Tibial nerve (tissue), 4 donors: ENCODE data around the gene GPATCH11. TPM values are rescaled to one million over a fixed set of nuclear protein-coding genes. Genes with fewer than 3 reads are reported as not detected.

ENCODE experiments used
- DNase-seq, 2 donors: peaks; one replicate each; pipeline ENCODE4 v3.0.0-alpha.2; 2019; ENCODE audit warnings: low spot score in 2 of 2
- H3K27ac ChIP-seq, 4 donors: fragments of 200-600 bp; sonication (generic) in 3 of 4; one replicate each; pipeline ENCODE4 v1.5.1; 2017 to 2019; ENCODE audit warnings: mild to moderate bottlenecking in 1 of 4
- H3K27me3 ChIP-seq, 2 donors: fragments of 200-600 bp; sonication (generic) in 1 of 2; one replicate each; pipeline versions ENCODE4 v1.5.1 to v1.6.0; 2017 to 2019
- H3K36me3 ChIP-seq, 3 donors: fragments of 200-600 bp; sonication (generic); one replicate each; pipeline ENCODE4 v1.5.1; 2018 to 2019
- H3K4me1 ChIP-seq, 4 donors: fragments of 200-600 bp; sonication (generic) in 3 of 4; one replicate each; pipeline ENCODE4 v1.5.1; 2017 to 2019
- H3K4me3 ChIP-seq, 4 donors: fragments of 200-600 bp; sonication (generic) in 3 of 4; one replicate each; pipeline ENCODE4 v1.5.1; 2017 to 2019; ENCODE audit warnings: mild to moderate bottlenecking in 1 of 4, moderate library complexity in 1 of 4
- H3K9me3 ChIP-seq, 4 donors: fragments of 200-600 bp; sonication (generic) in 3 of 4; one replicate each; pipeline ENCODE4 v1.5.1; 2017 to 2019
- EP300 ChIP-seq, 2 donors: sonication (generic); formaldehyde crosslinking; IDR thresholded peaks; one replicate each; pipeline ENCODE4 v1.6.1; 2017; ENCODE audit warnings: antibody characterized with exemption in 2 of 2, mild to moderate bottlenecking in 1 of 2
- POLR2A ChIP-seq, 2 donors: fragments of 450-650 bp; IDR thresholded peaks; one replicate each; pipeline ENCODE4 v1.6.1; 2017; ENCODE audit warnings: antibody characterized with exemption in 2 of 2, mild to moderate bottlenecking in 2 of 2, moderate library complexity in 2 of 2
- WGBS, 2 donors: methylation state at CpG; one replicate each; pipeline ENCODE4 v1.1.5; 2018; 5-methylcytosine and 5-hydroxymethylcytosine counted together
- total RNA-seq, 4 donors: library from RNA; depleted of rRNA; stranded (reverse); fragments of >200 nt; gene quantifications; one replicate each; pipeline ENCODE4 v1.1.0, GENCODE V29; 2016
- TF ChIP-seq, protein P1 (sequence below), 5 experiments: fragments of 200-600 bp in 3 of 5; fragments of 450-650 bp in 2 of 5; sonication (generic) in 3 of 5; IDR thresholded peaks; one replicate each; pipeline ENCODE4 v1.5.1; 2016 to 2019; ENCODE audit warnings: antibody characterized with exemption in 5 of 5, mild to moderate bottlenecking in 3 of 5, moderate library complexity in 2 of 5

GPATCH11 gene
- total RNA-seq, 4 donors from 2014 or later: 9.8 to 17.0 (median 11.9) TPM

DNA sequence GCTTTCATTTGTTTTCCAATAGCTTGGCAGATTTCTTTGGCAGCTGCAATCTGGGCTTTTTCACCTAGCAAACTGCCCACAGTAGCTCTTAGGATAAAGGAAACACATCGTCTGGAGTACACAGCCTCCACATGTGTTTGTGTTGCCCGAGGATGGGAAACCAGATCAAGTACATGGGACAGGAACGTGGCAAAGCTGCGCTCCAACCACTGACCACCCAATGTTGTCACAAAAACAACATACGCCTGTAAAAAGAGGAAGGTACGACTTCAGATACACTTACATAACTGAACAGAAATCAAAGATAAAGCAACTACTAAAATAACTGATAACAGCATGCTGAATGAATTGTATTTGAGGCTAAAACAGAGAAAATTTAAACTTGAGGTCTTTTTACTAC lies 15.6 kb upstream of the GPATCH11 start:
- TF ChIP-seq, protein P1, sequence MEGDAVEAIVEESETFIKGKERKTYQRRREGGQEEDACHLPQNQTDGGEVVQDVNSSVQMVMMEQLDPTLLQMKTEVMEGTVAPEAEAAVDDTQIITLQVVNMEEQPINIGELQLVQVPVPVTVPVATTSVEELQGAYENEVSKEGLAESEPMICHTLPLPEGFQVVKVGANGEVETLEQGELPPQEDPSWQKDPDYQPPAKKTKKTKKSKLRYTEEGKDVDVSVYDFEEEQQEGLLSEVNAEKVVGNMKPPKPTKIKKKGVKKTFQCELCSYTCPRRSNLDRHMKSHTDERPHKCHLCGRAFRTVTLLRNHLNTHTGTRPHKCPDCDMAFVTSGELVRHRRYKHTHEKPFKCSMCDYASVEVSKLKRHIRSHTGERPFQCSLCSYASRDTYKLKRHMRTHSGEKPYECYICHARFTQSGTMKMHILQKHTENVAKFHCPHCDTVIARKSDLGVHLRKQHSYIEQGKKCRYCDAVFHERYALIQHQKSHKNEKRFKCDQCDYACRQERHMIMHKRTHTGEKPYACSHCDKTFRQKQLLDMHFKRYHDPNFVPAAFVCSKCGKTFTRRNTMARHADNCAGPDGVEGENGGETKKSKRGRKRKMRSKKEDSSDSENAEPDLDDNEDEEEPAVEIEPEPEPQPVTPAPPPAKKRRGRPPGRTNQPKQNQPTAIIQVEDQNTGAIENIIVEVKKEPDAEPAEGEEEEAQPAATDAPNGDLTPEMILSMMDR (IDR thresholded peaks at IDR 0.05): no peak
- no peak for TF ChIP-seq POLR2A (IDR thresholded peaks at IDR 0.05)
- no peak for TF ChIP-seq EP300 (IDR thresholded peaks at IDR 0.05)
- Histone ChIP-seq H3K27ac (no peak overlapping the region), H3K27me3 (no peaks in the 10 kb centered on the region), H3K9me3 (no peaks in the 10 kb centered on the region), H3K4me1 (no peaks in the 10 kb centered on the region), H3K36me3 (peaks cover 0 to 82% (median 36%) of the 10 kb centered on the region in 3 donors), H3K4me3 (no peak overlapping the region)
- DNase-seq: no peak
- WGBS, 2 donors: 78 to 82% methylated on average over 6 of the region's 6 CpGs

DNA sequence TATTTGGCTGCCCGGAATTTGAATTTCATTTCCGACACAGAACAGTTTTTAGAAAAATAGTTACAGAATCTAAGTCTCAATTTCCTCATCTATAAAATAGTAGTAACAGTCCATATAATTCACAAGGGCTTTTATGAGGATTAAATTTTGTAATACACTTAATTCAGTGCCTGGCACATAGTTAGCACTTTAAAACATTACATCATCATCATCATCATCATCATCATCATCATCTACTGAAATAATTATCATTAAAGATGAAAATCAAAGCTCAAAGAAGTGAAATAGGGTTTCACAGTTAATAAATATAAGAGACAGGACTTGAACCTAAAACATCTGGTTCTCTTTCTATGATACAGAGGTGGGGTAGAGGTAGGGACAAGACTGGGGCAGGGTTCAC lies 13.4 kb upstream of the GPATCH11 start:
- no peak for DNase-seq
- Histone ChIP-seq H3K27me3 (no peaks in the 10 kb centered on the region), H3K4me3 (no peak overlapping the region), H3K27ac (no peak overlapping the region), H3K36me3 (peaks cover 0 to 80% (median 28%) of the 10 kb centered on the region in 3 donors), H3K4me1 (no peaks in the 10 kb centered on the region), H3K9me3 (no peaks in the 10 kb centered on the region)
- 96 to 98% methylated on average over 2 of the region's 2 CpGs for WGBS, 2 donors
- TF ChIP-seq POLR2A (IDR thresholded peaks at IDR 0.05) (no peak), EP300 (IDR thresholded peaks at IDR 0.05) (no peak)
- TF ChIP-seq, protein P1 (IDR thresholded peaks at IDR 0.05): no peak

DNA sequence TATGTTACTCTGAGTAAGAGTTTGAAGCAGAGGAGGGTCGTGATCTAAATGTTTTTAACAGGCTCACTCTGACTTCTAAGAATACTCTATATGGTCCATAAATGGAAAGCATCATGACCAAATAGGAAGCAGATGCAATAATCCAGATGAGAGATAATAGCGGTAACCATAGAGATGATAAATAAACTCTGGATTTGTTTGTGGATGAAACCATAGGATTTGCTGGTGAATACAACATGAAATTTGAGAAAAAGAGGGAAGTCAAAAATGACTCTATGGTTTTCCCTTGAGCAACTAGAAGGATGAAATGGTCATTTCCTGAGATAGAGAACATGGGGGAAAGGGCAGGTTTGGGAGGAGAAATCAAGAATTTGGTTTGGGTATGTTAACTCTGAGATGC lies 4.1 kb upstream of the GPATCH11 start:
- no peak for TF ChIP-seq POLR2A (IDR thresholded peaks at IDR 0.05)
- TF ChIP-seq EP300 (IDR thresholded peaks at IDR 0.05): no peak
- TF ChIP-seq, protein P1 (IDR thresholded peaks at IDR 0.05): no peak
- Histone ChIP-seq H3K4me3 (no peak overlapping the region), H3K27me3 (no peaks in the 10 kb centered on the region), H3K4me1 (peaks cover 0 to 44% (median 14%) of the 10 kb centered on the region in 4 donors), H3K36me3 (peaks cover 0 to 49% (median 7%) of the 10 kb centered on the region in 3 donors), H3K9me3 (no peaks in the 10 kb centered on the region), H3K27ac (no peak overlapping the region)
- WGBS, 2 donors: 76 to 79% methylated on average over 2 of the region's 2 CpGs
- DNase-seq: no peak

DNA sequence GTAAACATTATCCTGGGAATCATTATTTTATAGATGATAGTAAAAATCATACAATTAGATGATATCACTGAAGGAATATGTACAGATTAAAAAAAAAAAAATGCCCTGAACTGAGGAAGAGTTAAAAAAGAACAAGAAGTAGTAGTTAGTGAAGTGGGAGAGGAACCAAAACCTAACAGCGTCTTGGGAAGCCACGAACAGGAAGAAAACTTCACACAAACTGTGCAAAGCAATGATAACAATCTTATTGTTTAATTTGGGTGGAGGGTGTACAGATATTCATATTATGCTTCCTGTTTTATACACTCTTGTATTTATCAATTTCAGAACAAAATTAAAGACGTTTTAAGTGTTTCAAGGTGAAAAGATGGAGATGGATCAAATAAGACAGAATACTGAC lies 3.6 kb upstream of the GPATCH11 start:
- TF ChIP-seq POLR2A (IDR thresholded peaks at IDR 0.05) (no peak), EP300 (IDR thresholded peaks at IDR 0.05) (no peak)
- TF ChIP-seq, protein P1 (IDR thresholded peaks at IDR 0.05): no peak
- 60 to 61% methylated on average over 3 of the region's 3 CpGs for WGBS, 2 donors
- H3K9me3 ChIP-seq: no peaks in the 10 kb centered on the region

DNA sequence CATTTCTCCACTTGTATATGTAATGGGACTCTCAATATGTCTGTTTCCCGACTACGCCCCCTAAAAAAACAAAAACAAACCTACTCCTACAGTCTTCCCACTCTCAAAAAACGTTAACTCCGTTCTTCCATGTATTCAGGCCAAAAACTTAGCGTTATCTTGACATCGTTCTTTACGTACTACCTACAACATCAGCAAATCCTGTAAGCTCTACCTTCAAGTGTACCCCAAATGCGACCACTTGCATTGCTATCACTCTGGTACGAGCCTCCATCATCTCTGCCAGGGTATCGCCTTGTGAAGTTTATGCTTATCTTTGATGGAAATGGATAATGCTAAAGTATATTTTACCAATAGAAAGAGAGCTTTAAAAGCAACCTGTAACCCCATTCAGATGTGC lies 479 bp downstream of the GPATCH11 start:
- H3K4me3 ChIP-seq: peak overlapping the region; percentile 74 to 90 (median 82)
- peaks cover 0 to 48% (median 14%) of the 10 kb centered on the region in 4 donors for H3K4me1 ChIP-seq
- TF ChIP-seq EP300 (IDR thresholded peaks at IDR 0.05) (no peak), POLR2A (IDR thresholded peaks at IDR 0.05) (no peak)
- TF ChIP-seq, protein P1 (IDR thresholded peaks at IDR 0.05): no peak
- no peaks in the 10 kb centered on the region for H3K9me3 ChIP-seq
- H3K27ac ChIP-seq: peak overlapping the region in 3 of 4 donors; percentile 53 to 86 (median 77)
- no peaks in the 10 kb centered on the region for H3K27me3 ChIP-seq
- H3K36me3 ChIP-seq: peaks cover 0 to 32% (median 0%) of the 10 kb centered on the region in 3 donors
- DNase-seq: no peak
- WGBS, 2 donors: 2 to 3% methylated on average over 10 of the region's 10 CpGs

More for the DNA sequence above, 3.6 kb upstream of the GPATCH11 start:
- no peak for DNase-seq
- Histone ChIP-seq H3K36me3 (peaks cover 0 to 45% (median 7%) of the 10 kb centered on the region in 3 donors), H3K27ac (no peak overlapping the region), H3K4me3 (no peak overlapping the region), H3K4me1 (peaks cover 0 to 49% (median 14%) of the 10 kb centered on the region in 4 donors), H3K27me3 (no peaks in the 10 kb centered on the region)
